Gastroesophageal sphincter (tissue), 4 donors: ENCODE data around the gene C1R. TPM values are rescaled to one million over a fixed set of nuclear protein-coding genes. Genes with fewer than 3 reads are reported as not detected.

Experiments
- ATAC-seq: fragments of 150-250 bp; one replicate; pipeline ENCODE4 v1.9.1; 2016; ENCODE audit warnings: mild to moderate bottlenecking, moderate library complexity
- H3K27ac ChIP-seq, 4 donors: fragments of 200-600 bp; sonication (generic) in 3 of 4; 1 replicate in 3 of 4; 2 replicates in 1 of 4; pipeline ENCODE4 v1.5.1; 2016 to 2019
- H3K27me3 ChIP-seq: fragments of 200-600 bp; sonication (generic); one replicate; pipeline ENCODE4 v1.5.1; 2019
- H3K36me3 ChIP-seq, 2 donors: fragments of 200-600 bp; sonication (generic); one replicate each; pipeline ENCODE4 v1.5.1; 2019; ENCODE audit warnings: control low read depth in 1 of 2
- H3K4me1 ChIP-seq, 3 donors: fragments of 200-600 bp; sonication (generic); 1 replicate in 2 of 3; 2 replicates in 1 of 3; pipeline ENCODE4 v1.5.1; 2016 to 2019; ENCODE audit warnings: control low read depth in 2 of 3
- H3K4me3 ChIP-seq, 2 donors: fragments of 200-600 bp; sonication (generic); one replicate each; pipeline ENCODE4 v1.5.1; 2019; ENCODE audit warnings: mild to moderate bottlenecking in 1 of 2, moderate library complexity in 1 of 2
- H3K9me3 ChIP-seq, 3 donors: fragments of 200-600 bp; sonication (generic); one replicate each; pipeline ENCODE4 v1.5.1; 2017 to 2019; ENCODE audit warnings: control low read depth in 2 of 3
- EP300 ChIP-seq: sonication (generic); formaldehyde crosslinking; IDR thresholded peaks from one replicate; pipeline ENCODE4 v1.6.1; 2017; ENCODE audit warnings: antibody characterized with exemption, mild to moderate bottlenecking
- POLR2A ChIP-seq, 2 donors: fragments of 450-650 bp; IDR thresholded peaks; one replicate each; pipeline ENCODE4 v1.6.1; 2017; ENCODE audit warnings: antibody characterized with exemption in 2 of 2, mild to moderate bottlenecking in 2 of 2, moderate library complexity in 1 of 2
- POLR2AphosphoS5 ChIP-seq: sonication (generic); formaldehyde crosslinking; IDR thresholded peaks from one replicate; pipeline ENCODE4 v1.6.1; 2017; ENCODE audit warnings: antibody characterized with exemption
- WGBS, 2 donors: methylation state at CpG; one replicate each; pipeline ENCODE4 v1.1.5; 2018; ENCODE audit warnings: low coverage in 1 of 2; 5-methylcytosine and 5-hydroxymethylcytosine counted together
- total RNA-seq, 4 donors: library from RNA; depleted of rRNA; stranded (reverse); fragments of >200 nt; gene quantifications; one replicate each; pipeline ENCODE4 v1.1.0, GENCODE V29; 2016
- TF ChIP-seq, protein P1 (sequence below), 4 experiments: fragments of 200-600 bp in 2 of 4; fragments of 450-650 bp in 2 of 4; sonication (generic) in 1 of 4; IDR thresholded peaks; one replicate each; pipeline ENCODE4 v1.5.1; 2017 to 2019; ENCODE audit warnings: antibody characterized with exemption in 4 of 4, mild to moderate bottlenecking in 2 of 4, moderate library complexity in 2 of 4

The C1R gene
- total RNA-seq, 4 donors from 2014 or later = 330 to 846 (median 620) TPM

DNA sequence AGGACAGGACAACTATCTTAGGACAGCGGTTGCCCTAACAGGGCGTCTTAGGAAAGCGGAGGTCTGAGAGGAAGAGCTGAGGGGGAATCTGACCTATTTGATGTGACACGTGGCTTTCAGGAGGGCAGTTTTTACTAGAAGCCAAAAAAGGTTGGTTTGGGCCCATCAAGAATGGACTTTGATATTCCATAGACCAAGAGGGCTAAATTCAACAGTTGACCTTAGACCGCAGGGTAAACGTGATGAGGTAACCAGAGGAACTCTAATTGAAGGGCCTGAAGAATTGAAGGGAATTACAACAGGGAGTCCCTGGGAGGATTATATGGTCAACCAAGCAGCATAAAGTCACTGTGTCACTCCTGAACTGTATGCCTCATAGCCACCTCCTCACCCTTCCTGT, 20.2 kb downstream of the C1R start:
- H3K9me3 ChIP-seq = no peaks in the 10 kb centered on the region
- no peak overlapping the region for H3K4me3 ChIP-seq
- H3K4me1 ChIP-seq = no peaks in the 10 kb centered on the region
- no peaks in the 10 kb centered on the region for H3K27me3 ChIP-seq
- 85 to 92% methylated on average over 6 of the region's 6 CpGs for WGBS, 2 donors
- TF ChIP-seq, protein P1, sequence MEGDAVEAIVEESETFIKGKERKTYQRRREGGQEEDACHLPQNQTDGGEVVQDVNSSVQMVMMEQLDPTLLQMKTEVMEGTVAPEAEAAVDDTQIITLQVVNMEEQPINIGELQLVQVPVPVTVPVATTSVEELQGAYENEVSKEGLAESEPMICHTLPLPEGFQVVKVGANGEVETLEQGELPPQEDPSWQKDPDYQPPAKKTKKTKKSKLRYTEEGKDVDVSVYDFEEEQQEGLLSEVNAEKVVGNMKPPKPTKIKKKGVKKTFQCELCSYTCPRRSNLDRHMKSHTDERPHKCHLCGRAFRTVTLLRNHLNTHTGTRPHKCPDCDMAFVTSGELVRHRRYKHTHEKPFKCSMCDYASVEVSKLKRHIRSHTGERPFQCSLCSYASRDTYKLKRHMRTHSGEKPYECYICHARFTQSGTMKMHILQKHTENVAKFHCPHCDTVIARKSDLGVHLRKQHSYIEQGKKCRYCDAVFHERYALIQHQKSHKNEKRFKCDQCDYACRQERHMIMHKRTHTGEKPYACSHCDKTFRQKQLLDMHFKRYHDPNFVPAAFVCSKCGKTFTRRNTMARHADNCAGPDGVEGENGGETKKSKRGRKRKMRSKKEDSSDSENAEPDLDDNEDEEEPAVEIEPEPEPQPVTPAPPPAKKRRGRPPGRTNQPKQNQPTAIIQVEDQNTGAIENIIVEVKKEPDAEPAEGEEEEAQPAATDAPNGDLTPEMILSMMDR (IDR thresholded peaks at IDR 0.05) = no peak
- TF ChIP-seq EP300 = no peak
- TF ChIP-seq POLR2A (IDR thresholded peaks at IDR 0.05) = no peak
- no peak for TF ChIP-seq POLR2AphosphoS5
- no peak overlapping the region for H3K27ac ChIP-seq
- H3K36me3 ChIP-seq = peaks cover 0 to 39% of the 10 kb centered on the region in 2 donors
- no peak for ATAC-seq

DNA sequence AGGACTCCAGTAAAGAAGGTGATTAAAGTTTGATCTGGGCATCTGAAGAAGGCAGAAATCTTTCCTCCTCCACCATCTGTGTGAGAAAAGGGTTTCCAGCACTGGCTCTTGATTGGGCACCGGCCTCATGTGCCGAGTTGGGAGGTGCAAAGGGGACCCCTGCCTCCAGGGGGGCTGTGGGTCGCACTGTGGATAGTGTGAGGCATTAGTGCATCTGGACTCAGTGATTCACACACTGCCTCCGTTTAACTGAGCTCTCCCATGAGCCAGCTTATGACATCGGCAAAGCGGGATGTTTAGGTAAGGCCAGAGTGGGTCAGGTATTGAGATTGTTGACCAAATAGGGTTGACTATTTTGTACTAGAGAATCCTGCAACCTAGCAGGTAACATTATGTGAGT, 22.9 kb downstream of the C1R start:
- Histone ChIP-seq H3K9me3 (no peaks in the 10 kb centered on the region), H3K4me1 (peaks cover 0 to 6% (median 0%) of the 10 kb centered on the region in 3 donors), H3K27ac (no peak overlapping the region), H3K27me3 (no peaks in the 10 kb centered on the region), H3K36me3 (peaks cover 0 to 65% of the 10 kb centered on the region in 2 donors), H3K4me3 (no peak overlapping the region)
- TF ChIP-seq POLR2A (IDR thresholded peaks at IDR 0.05) (no peak), POLR2AphosphoS5 (no peak), EP300 (no peak)
- TF ChIP-seq, protein P1 (IDR thresholded peaks at IDR 0.05) = no peak
- 84% methylated on average over 5 of the region's 6 CpGs; no CpG with 5 or more reads in 1 of the 2 donors for WGBS, 2 donors
- ATAC-seq = no peak

DNA sequence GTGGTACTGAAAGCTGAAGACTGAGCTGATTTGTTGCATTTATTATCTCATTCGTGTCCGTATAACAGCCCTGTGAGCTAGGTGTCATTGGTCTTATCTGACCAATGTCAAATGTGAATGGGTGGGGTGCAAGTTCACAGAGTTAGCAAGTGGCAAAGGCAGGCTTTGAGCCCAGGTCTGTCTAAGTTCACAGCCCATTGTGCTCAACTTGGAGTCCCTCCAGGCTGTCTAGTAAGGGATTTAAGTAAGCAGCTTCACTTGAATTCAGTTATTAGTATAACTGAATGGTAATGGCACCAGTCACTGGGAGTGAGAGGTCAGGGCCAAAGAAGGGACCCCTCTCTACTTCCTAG, 23.3 kb downstream of the C1R start:
- Histone ChIP-seq H3K36me3 (peaks cover 0 to 69% of the 10 kb centered on the region in 2 donors), H3K27me3 (no peaks in the 10 kb centered on the region), H3K9me3 (no peaks in the 10 kb centered on the region), H3K27ac (no peak overlapping the region), H3K4me1 (peaks cover 0 to 10% (median 0%) of the 10 kb centered on the region in 3 donors), H3K4me3 (no peak overlapping the region)
- 26 to 84% methylated on average over 2 of the region's 2 CpGs for WGBS, 2 donors
- TF ChIP-seq, protein P1 (IDR thresholded peaks at IDR 0.05) = no peak
- no peak for TF ChIP-seq EP300
- TF ChIP-seq POLR2A (IDR thresholded peaks at IDR 0.05) = no peak
- no peak for TF ChIP-seq POLR2AphosphoS5
- ATAC-seq = no peak

DNA sequence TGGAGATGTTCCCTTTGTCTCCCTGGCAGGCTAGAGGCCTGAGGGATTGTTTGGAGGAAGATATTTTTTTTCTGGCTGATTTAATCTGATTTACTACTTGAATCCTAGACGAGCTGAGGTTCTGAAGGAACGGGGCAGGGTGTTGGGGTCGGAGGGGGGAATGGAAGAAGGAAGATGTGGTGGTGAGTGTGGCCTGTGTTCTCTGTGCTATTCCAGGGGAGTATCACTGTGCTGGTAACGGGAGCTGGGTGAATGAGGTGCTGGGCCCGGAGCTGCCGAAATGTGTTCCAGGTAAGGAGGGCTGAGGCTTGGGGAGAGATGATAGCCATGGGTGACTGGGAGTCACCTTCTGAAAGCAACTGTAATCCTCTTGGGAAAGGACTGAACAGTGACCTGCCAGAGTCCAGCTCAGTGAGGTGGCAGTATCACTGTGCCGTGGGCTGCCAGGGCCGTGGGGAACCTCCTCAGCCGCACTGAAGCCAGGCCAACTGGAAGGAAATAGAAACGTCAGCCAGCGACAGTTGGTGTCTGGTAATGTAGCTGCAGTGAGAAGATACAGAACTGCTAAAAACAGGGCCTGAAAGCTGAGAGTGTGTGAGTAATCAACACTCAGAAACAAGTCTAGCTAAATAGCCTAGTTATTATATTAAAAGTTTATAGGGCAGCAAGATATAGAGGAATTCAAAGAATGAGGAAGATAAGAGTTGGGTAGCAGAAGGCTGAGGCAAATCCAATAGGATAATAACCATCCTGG, 23.8 kb downstream of the C1R start:
- WGBS, 2 donors = 53% methylated on average over 7 of the region's 11 CpGs; no CpG with 5 or more reads in 1 of the 2 donors
- H3K9me3 ChIP-seq = no peaks in the 10 kb centered on the region

More for the DNA sequence above, 23.8 kb downstream of the C1R start:
- Histone ChIP-seq H3K4me1 (peaks cover 0 to 16% (median 0%) of the 10 kb centered on the region in 3 donors), H3K36me3 (peaks cover 0 to 75% of the 10 kb centered on the region in 2 donors), H3K27me3 (no peaks in the 10 kb centered on the region), H3K27ac (no peak overlapping the region), H3K4me3 (no peak overlapping the region)
- no peak for ATAC-seq
- TF ChIP-seq, protein P1 (IDR thresholded peaks at IDR 0.05) = no peak
- TF ChIP-seq POLR2AphosphoS5 (no peak), EP300 (no peak), POLR2A (IDR thresholded peaks at IDR 0.05) (no peak)
